Upper lobe of left lung (tissue), 4 donors: ENCODE results near the gene PRDM16.

Source experiments
- POLR2A ChIP-seq, 4 donors: fragments of 450-650 bp; IDR thresholded peaks; one replicate each; pipeline ENCODE4 v1.5.1; 2016 to 2017; ENCODE audit warnings: antibody characterized with exemption in 4 of 4, mild to moderate bottlenecking in 2 of 4
- POLR2AphosphoS5 ChIP-seq, 2 donors: sonication (generic); formaldehyde crosslinking; IDR thresholded peaks; one replicate each; pipeline ENCODE4 v1.5.1; 2017; ENCODE audit warnings: antibody characterized with exemption in 2 of 2
- TF ChIP-seq, protein P1 (sequence below), 6 experiments: fragments of 450-650 bp in 4 of 6; fragments of 200-600 bp in 2 of 6; sonication (generic) in 2 of 6; IDR thresholded peaks; one replicate each; pipeline ENCODE4 v1.5.1; 2016 to 2019; ENCODE audit warnings: antibody characterized with exemption in 6 of 6

DNA sequence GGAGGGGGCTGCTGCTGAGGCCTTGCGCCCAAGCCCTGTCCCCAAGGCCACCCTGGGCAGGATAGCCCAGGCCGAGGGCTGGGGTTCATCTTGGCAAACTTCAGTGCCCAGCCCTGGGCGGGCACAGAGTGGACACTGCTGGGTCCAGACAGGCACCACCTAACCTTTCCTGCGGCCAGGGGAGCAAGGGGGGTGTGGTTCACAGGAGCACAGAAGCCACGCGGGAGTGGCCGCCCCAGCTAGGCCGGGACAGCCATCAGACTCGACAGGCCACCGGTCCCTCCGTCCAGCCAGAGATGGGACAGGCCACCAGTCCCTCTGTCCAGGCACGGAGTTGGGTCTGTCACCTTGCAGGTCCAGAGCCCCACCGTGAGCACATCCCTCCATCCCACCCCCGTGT, 414.4 kb downstream of the PRDM16 start:
- TF ChIP-seq POLR2A (IDR thresholded peaks at IDR 0.05) (no peak), POLR2AphosphoS5 (IDR thresholded peaks at IDR 0.05) (no peak)
- TF ChIP-seq, protein P1, sequence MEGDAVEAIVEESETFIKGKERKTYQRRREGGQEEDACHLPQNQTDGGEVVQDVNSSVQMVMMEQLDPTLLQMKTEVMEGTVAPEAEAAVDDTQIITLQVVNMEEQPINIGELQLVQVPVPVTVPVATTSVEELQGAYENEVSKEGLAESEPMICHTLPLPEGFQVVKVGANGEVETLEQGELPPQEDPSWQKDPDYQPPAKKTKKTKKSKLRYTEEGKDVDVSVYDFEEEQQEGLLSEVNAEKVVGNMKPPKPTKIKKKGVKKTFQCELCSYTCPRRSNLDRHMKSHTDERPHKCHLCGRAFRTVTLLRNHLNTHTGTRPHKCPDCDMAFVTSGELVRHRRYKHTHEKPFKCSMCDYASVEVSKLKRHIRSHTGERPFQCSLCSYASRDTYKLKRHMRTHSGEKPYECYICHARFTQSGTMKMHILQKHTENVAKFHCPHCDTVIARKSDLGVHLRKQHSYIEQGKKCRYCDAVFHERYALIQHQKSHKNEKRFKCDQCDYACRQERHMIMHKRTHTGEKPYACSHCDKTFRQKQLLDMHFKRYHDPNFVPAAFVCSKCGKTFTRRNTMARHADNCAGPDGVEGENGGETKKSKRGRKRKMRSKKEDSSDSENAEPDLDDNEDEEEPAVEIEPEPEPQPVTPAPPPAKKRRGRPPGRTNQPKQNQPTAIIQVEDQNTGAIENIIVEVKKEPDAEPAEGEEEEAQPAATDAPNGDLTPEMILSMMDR (IDR thresholded peaks at IDR 0.05) = no peak
